Nephron progenitor cell (in vitro differentiated cells): ENCODE data around the gene STX12.
A peak's percentile ranks its signal among the peaks of the same experiment; 100 is the strongest.
"Not testable (repeated sequence)": the region's sequence is repeated elsewhere in the genome, so short reads cannot be mapped to it uniquely, and the experiment has no call there.

ENCODE experiments used
- DNase-seq: peaks from one replicate; pipeline ENCODE4 v3.0.0; 2021
- H3K27ac Mint-ChIP-seq: 2 replicates; pipeline ENCODE4 v1.8.0; 2021; ENCODE audit warnings: mild to moderate bottlenecking, moderate library complexity, mixed read lengths
- H3K27me3 Mint-ChIP-seq: 2 replicates; pipeline ENCODE4 v1.8.0; 2021; ENCODE audit warnings: mild to moderate bottlenecking, low read depth, mixed read lengths; ENCODE audit not compliant: poor library complexity
- H3K36me3 Mint-ChIP-seq: 2 replicates; pipeline ENCODE4 v1.8.0; 2021; ENCODE audit warnings: low read depth, mixed read lengths
- H3K4me1 Mint-ChIP-seq: 2 replicates; pipeline ENCODE4 v1.8.0; 2021; ENCODE audit warnings: mixed read lengths
- H3K4me3 Mint-ChIP-seq: 2 replicates; pipeline ENCODE4 v1.8.0; 2021; ENCODE audit warnings: mild to moderate bottlenecking, moderate library complexity, mixed read lengths
- H3K9me3 Mint-ChIP-seq: 2 replicates; pipeline ENCODE4 v1.8.0; 2021; ENCODE audit warnings: mild to moderate bottlenecking, moderate library complexity, mixed read lengths
- CTCF ChIP-seq: fragments of 200-600 bp; sonication (generic); IDR thresholded peaks from 2 replicates; pipeline ENCODE4 v1.5.0; 2021; ENCODE audit warnings: antibody characterized with exemption

STX12 gene

GRCh38 chr1:27795601-27796000 lies 22.6 kb downstream of the STX12 start:
- TF ChIP-seq CTCF = no peak
- H3K9me3 Mint-ChIP-seq = no peaks in the 10 kb centered on the region
- H3K4me1 Mint-ChIP-seq = no peaks in the 10 kb centered on the region
- peaks cover 41% of the 10 kb centered on the region for H3K36me3 Mint-ChIP-seq
- DNase-seq = no peak
- no peaks in the 10 kb centered on the region for H3K27me3 Mint-ChIP-seq
- no peak overlapping the region for H3K4me3 Mint-ChIP-seq
- no peak overlapping the region for H3K27ac Mint-ChIP-seq

GRCh38 chr1:27804791-27805190 lies 31.8 kb downstream of the STX12 start:
- Mint-ChIP-seq H3K36me3 (peaks cover 52% of the 10 kb centered on the region), H3K27me3 (no peaks in the 10 kb centered on the region), H3K27ac (no peak overlapping the region), H3K9me3 (no peaks in the 10 kb centered on the region), H3K4me3 (no peak overlapping the region), H3K4me1 (no peaks in the 10 kb centered on the region)
- no peak for TF ChIP-seq CTCF
- no peak for DNase-seq

- no peak for TF ChIP-seq CTCF
- Mint-ChIP-seq H3K4me1 (no peaks in the 10 kb centered on the region), H3K9me3 (no peaks in the 10 kb centered on the region), H3K27me3 (no peaks in the 10 kb centered on the region), H3K4me3 (no peak overlapping the region), H3K36me3 (peaks cover 48% of the 10 kb centered on the region), H3K27ac (no peak overlapping the region)
- no peak for DNase-seq
Observed at GRCh38 chr1:27806758-27807157, 33.7 kb downstream of the STX12 start.

GRCh38 chr1:27807385-27807784 lies 34.4 kb downstream of the STX12 start:
- no peak overlapping the region for H3K27ac Mint-ChIP-seq
- no peak overlapping the region for H3K4me3 Mint-ChIP-seq
- H3K9me3 Mint-ChIP-seq = no peaks in the 10 kb centered on the region
- H3K27me3 Mint-ChIP-seq = no peaks in the 10 kb centered on the region
- peaks cover 49% of the 10 kb centered on the region for H3K36me3 Mint-ChIP-seq
- no peak for DNase-seq
- no peak for TF ChIP-seq CTCF
- H3K4me1 Mint-ChIP-seq = no peaks in the 10 kb centered on the region

GRCh38 chr1:27808131-27808530 lies 35.1 kb downstream of the STX12 start:
- H3K4me3 Mint-ChIP-seq, H3K4me1 Mint-ChIP-seq, H3K27ac Mint-ChIP-seq: not testable (repeated sequence)

GRCh38 chr1:27809883-27810282 lies 36.9 kb downstream of the STX12 start:
- H3K4me3 Mint-ChIP-seq = no peak overlapping the region
- peak overlapping the region; percentile 46 for H3K27ac Mint-ChIP-seq
- no peaks in the 10 kb centered on the region for H3K4me1 Mint-ChIP-seq
- no peak for TF ChIP-seq CTCF
- no peaks in the 10 kb centered on the region for H3K9me3 Mint-ChIP-seq
- no peak for DNase-seq
- peaks cover 35% of the 10 kb centered on the region for H3K36me3 Mint-ChIP-seq
- H3K27me3 Mint-ChIP-seq = no peaks in the 10 kb centered on the region

More at GRCh38 chr1:27808131-27808530, 35.1 kb downstream of the STX12 start:
- not testable (repeated sequence) for H3K9me3 Mint-ChIP-seq, DNase-seq, H3K27me3 Mint-ChIP-seq
- H3K36me3 Mint-ChIP-seq = peaks cover 41% of the 10 kb centered on the region
